SK-N-SH (cell line): Measurements from ENCODE around the gene SLC8A1. TPM values are rescaled to one million over a fixed set of nuclear protein-coding genes. Genes with fewer than 3 reads are reported as not detected.

ENCODE experiments used
- CTCF ChIA-PET: fragments of 300-600, 350-600 bp; formaldehyde crosslinking; extraction: SDS; loops from one replicate; lab custom pipeline; 2021; lab: Yijun Ruan, JAX
- POLR2A ChIA-PET: fragments of 350-600 bp; sonication (Branson Sonifier 250); formaldehyde crosslinking; extraction: SDS; loops from one replicate; lab custom pipeline; 2020; ENCODE audit warnings: antibody characterized with exemption, inconsistent platforms; lab: Yijun Ruan, JAX
- DNase-seq: peaks from one replicate; pipeline ENCODE4 v3.0.0; 2012
- H2AFZ ChIP-seq: fragments of 200-600 bp; sonication (generic); 2 replicates; pipeline ENCODE4 v1.8.1; 2016; ENCODE audit warnings: antibody characterized with exemption, mild to moderate bottlenecking, low read depth
- H3F3A ChIP-seq: fragments of 200-600 bp; sonication (generic); replicated peaks from 2 replicates; pipeline ENCODE3; 2016; ENCODE audit warnings: antibody characterized with exemption, mild to moderate bottlenecking; ENCODE audit not compliant: insufficient read depth
- H3K27ac ChIP-seq, 2 experiments: fragments of 200-500 bp in 1 of 2; fragments of 200-600 bp in 1 of 2; sonication (Bioruptor generic) in 1 of 2; sonication (generic), shearing (Covaris generic) in 1 of 2; 2 replicates each; pipeline versions ENCODE4 v1.5.1 to v1.6.1; 2014 to 2016; ENCODE audit warnings: low read depth in 2 of 2, inconsistent platforms in 1 of 2, low read length in 1 of 2, mild to moderate bottlenecking in 1 of 2, mixed read lengths in 1 of 2
- H3K27me3 ChIP-seq: fragments of 200-600 bp; sonication (generic), shearing (Covaris generic); 2 replicates; pipeline ENCODE4 v1.6.1; 2016; ENCODE audit warnings: mixed run types; ENCODE audit not compliant: insufficient read depth
- H3K36me3 ChIP-seq, 2 experiments: fragments of 200-500 bp in 1 of 2; fragments of 200-600 bp in 1 of 2; sonication (Bioruptor generic) in 1 of 2; sonication (generic) in 1 of 2; replicated peaks in 1 of 2; 2 replicates each; pipeline versions ENCODE3 to v1.5.1; 2014 to 2016; ENCODE audit warnings: low read length in 1 of 2, mild to moderate bottlenecking in 1 of 2; ENCODE audit not compliant: insufficient read depth in 2 of 2, control insufficient read depth in 1 of 2
- H3K4me1 ChIP-seq, 2 experiments: fragments of 200-500 bp in 1 of 2; fragments of 200-600 bp in 1 of 2; sonication (Bioruptor generic) in 1 of 2; sonication (generic), shearing (Covaris generic) in 1 of 2; 2 replicates each; pipeline versions ENCODE4 v1.5.1 to v1.6.1; 2014 to 2016; ENCODE audit warnings: low read depth in 1 of 2, low read length in 1 of 2, mixed run types in 1 of 2; ENCODE audit not compliant: insufficient read depth in 2 of 2, control insufficient read depth in 1 of 2
- H3K4me2 ChIP-seq: fragments of 200-600 bp; sonication (generic), shearing (Covaris generic); 2 replicates; pipeline ENCODE4 v1.6.1; 2017; ENCODE audit warnings: mixed run types
- H3K4me3 ChIP-seq, 2 experiments: fragments of 200-500 bp in 1 of 2; fragments of 200-600 bp in 1 of 2; sonication (Bioruptor generic) in 1 of 2; sonication (generic), shearing (Covaris generic) in 1 of 2; 2 replicates each; pipeline versions ENCODE4 v1.5.1 to v1.8.1; 2014 to 2016; ENCODE audit warnings: low read depth in 2 of 2, inconsistent platforms in 1 of 2, low read length in 1 of 2, mild to moderate bottlenecking in 1 of 2, mixed read lengths in 1 of 2, moderate library complexity in 1 of 2
- H3K79me2 ChIP-seq: fragments of 200-600 bp; sonication (generic); 2 replicates; pipeline ENCODE4 v1.8.1; 2017; ENCODE audit warnings: mild to moderate bottlenecking; ENCODE audit not compliant: insufficient read depth
- H3K9ac ChIP-seq: fragments of 200-600 bp; sonication (generic); 2 replicates; pipeline ENCODE4 v1.6.1; 2017; ENCODE audit warnings: mixed run types
- H3K9me2 ChIP-seq: fragments of 200-600 bp; sonication (generic); 2 replicates; pipeline ENCODE4 v1.6.1; 2017; ENCODE audit warnings: mixed run types
- H3K9me3 ChIP-seq: fragments of 200-600 bp; sonication (generic); 2 replicates; pipeline ENCODE4 v1.6.1; 2017; ENCODE audit warnings: mixed run types, mild to moderate bottlenecking, moderate library complexity
- H4K20me1 ChIP-seq: fragments of 200-600 bp; sonication (generic); 2 replicates; pipeline ENCODE4 v1.6.1; 2017; ENCODE audit warnings: mild to moderate bottlenecking, mixed run types; ENCODE audit not compliant: insufficient read depth
- EP300 ChIP-seq, 2 experiments: IDR thresholded peaks; 2 replicates each; pipeline versions ENCODE4 v1.4.0 to v1.6.1; 2012; ENCODE audit warnings: borderline replicate concordance in 1 of 2, low read depth in 1 of 2, low read length in 1 of 2
- EZH2phosphoT487 ChIP-seq: fragments of 200-600 bp; sonication (generic); IDR thresholded peaks from 2 replicates; pipeline ENCODE4 v1.6.1; 2017; ENCODE audit warnings: low read depth, mixed run types, mild to moderate bottlenecking, antibody characterized with exemption, moderate library complexity, borderline replicate concordance
- GABPA ChIP-seq: IDR thresholded peaks from 2 replicates; pipeline ENCODE4 v1.4.0; 2012; ENCODE audit warnings: low read depth, mild to moderate bottlenecking
- GATA2 ChIP-seq: sonication (generic); formaldehyde crosslinking; IDR thresholded peaks from 2 replicates; pipeline ENCODE4 v1.5.0; 2020; ENCODE audit warnings: mild to moderate bottlenecking, missing genetic modification reagents
- MEF2A ChIP-seq: IDR thresholded peaks from 2 replicates; pipeline ENCODE4 v1.4.0; 2012; ENCODE audit warnings: low read depth, borderline replicate concordance
- NFIC ChIP-seq: IDR thresholded peaks from 2 replicates; pipeline ENCODE4 v1.4.0; 2012; ENCODE audit warnings: borderline replicate concordance
- RCOR1 ChIP-seq: fragments of 150-350 bp; IDR thresholded peaks from 2 replicates; pipeline ENCODE4 v1.6.1; 2017; ENCODE audit warnings: antibody characterized with exemption, low read length
- SIN3A ChIP-seq: IDR thresholded peaks from 2 replicates; pipeline ENCODE4 v1.6.1; 2012; ENCODE audit warnings: low read depth, mild to moderate bottlenecking, low read length, moderate library complexity, borderline replicate concordance
- SMC3 ChIP-seq: IDR thresholded peaks from 2 replicates; pipeline ENCODE4 v1.6.1; 2012; ENCODE audit warnings: low read depth, low read length, improper control_type of control experiment
- TAF1 ChIP-seq: IDR thresholded peaks from 2 replicates; pipeline ENCODE4 v1.6.1; 2012; ENCODE audit warnings: low read depth, mild to moderate bottlenecking, low read length, moderate library complexity, borderline replicate concordance
- TCF12 ChIP-seq: IDR thresholded peaks from 2 replicates; pipeline ENCODE4 v1.4.0; 2012
- TEAD4 ChIP-seq: IDR thresholded peaks from 2 replicates; pipeline ENCODE4 v1.4.0; 2012; ENCODE audit warnings: mild to moderate bottlenecking, borderline replicate concordance; ENCODE audit not compliant: insufficient read depth
- YY1 ChIP-seq: IDR thresholded peaks from 2 replicates; pipeline ENCODE4 v1.4.0; 2012; ENCODE audit warnings: low read depth, mild to moderate bottlenecking
- WGBS: methylation state at CpG from one replicate; pipeline ENCODE4 v1.1.6; 2017; ENCODE audit warnings: low lambda C conversion rate; 5-methylcytosine and 5-hydroxymethylcytosine counted together
- polyA plus RNA-seq, 3 experiments: library from polyadenylated mRNA; depleted of rRNA; stranded (reverse); fragments of >200 nt; gene quantifications; 2 replicates each; pipeline ENCODE4 v1.2.3, GENCODE V29; 2012
- TF ChIP-seq, protein P1 (sequence below): IDR thresholded peaks from 2 replicates; pipeline ENCODE4 v1.4.0; 2012; ENCODE audit warnings: low read depth, borderline replicate concordance
- TF ChIP-seq, protein P2 (sequence below): fragments of 150-350 bp; IDR thresholded peaks from 2 replicates; pipeline ENCODE4 v1.6.1; 2016; ENCODE audit warnings: mild to moderate bottlenecking, low read depth, low read length
- TF ChIP-seq, protein P3 (sequence below): IDR thresholded peaks from 2 replicates; pipeline ENCODE4 v1.4.0; 2012; ENCODE audit warnings: low read depth
- TF ChIP-seq, protein P4 (sequence below): fragments of 150-350 bp; IDR thresholded peaks from 2 replicates; pipeline ENCODE4 v1.6.1; 2017; ENCODE audit warnings: antibody characterized with exemption, low read length, low read depth, borderline replicate concordance
- TF ChIP-seq, protein P5 (sequence below): IDR thresholded peaks from 2 replicates; pipeline ENCODE4 v1.4.0; 2012; ENCODE audit warnings: low read depth, borderline replicate concordance
- TF ChIP-seq, protein P6 (sequence below): IDR thresholded peaks from 2 replicates; pipeline ENCODE4; 2012

The SLC8A1 gene
- polyA plus RNA-seq, 1 of the 3 experiments (the other 2 are of a cell fraction): 3.2 TPM

DNA sequence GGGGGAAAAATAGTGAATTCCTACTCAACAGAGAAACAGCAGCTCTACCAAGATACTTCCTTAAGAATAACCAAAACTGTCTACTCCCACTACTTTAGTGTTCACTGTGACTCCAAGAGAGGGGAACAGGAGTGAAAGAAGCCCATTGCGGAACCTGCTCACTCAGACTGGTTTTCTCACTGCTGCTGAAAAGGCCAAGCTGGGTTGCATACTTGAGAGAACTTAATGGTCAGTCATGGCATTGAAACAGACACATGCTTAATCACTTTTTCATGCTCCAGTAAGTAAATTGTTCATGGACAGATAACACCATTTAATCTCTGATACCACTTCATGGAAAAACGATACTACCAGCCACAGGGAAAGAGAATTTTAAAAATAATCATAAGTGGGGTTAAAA lies 35.7 kb upstream of the SLC8A1 start:
- Histone ChIP-seq H3K36me3 (no peaks in the 10 kb centered on the region), H3K4me2 (no peak overlapping the region), H3K9ac (no peak overlapping the region), H3K9me3 (no peaks in the 10 kb centered on the region), H3K79me2 (no peaks in the 10 kb centered on the region), H3K27ac (no peak overlapping the region), H3F3A (no peaks in the 10 kb centered on the region), H4K20me1 (no peaks in the 10 kb centered on the region), H3K4me1 (peaks cover 0 to 3% of the 10 kb centered on the region in 2 experiments; a peak in 1 of 4 replicates), H3K27me3 (no peaks in the 10 kb centered on the region), H2AFZ (peak overlapping the region; percentile 7; the same call in 1 of the 2 replicates), H3K9me2 (no peaks in the 10 kb centered on the region), H3K4me3 (no peak overlapping the region)
- POLR2A ChIA-PET: no interaction called here
- 72% methylated on average over 2 of the region's 2 CpGs for WGBS
- CTCF ChIA-PET: interaction anchor here (0.7 to 2.0 kb wide), 34 partner anchors 9 to 1211 kb away, joined by 3 to 18 read pairs (median 4); partner anchors contain the start of gene SLC8A1
- no peak for TF ChIP-seq SIN3A
- no peak for TF ChIP-seq EZH2phosphoT487
- DNase-seq: no peak

DNA sequence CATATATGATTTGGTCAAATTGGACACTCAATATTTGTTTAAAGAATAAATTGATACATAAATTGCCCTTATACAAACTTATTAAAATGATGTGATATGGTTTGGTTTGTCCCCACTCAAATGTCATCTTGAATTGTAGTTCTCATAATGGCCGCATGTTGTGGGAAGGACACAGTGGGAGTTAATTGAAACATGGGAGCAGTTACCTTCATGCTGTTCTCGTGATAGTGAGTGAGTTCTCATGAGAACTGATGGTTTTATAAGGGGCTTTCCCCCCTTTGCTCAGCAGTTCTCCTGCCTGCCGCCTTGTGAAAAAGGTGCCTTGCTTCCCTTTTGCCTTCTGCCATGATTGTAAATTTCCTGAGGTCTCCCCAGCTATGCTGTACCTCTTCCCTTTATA lies 34.0 kb upstream of the SLC8A1 start:
- ChIA-PET POLR2A (no interaction called here), CTCF (no interaction called here)
- 78% methylated on average over 3 of the region's 3 CpGs for WGBS

More for the DNA sequence above, 34.0 kb upstream of the SLC8A1 start:
- H3K9me3 ChIP-seq: no peaks in the 10 kb centered on the region
- no peaks in the 10 kb centered on the region for H3K79me2 ChIP-seq
- DNase-seq: no peak
- H3K9me2 ChIP-seq: no peaks in the 10 kb centered on the region
- H3K4me3 ChIP-seq: no peak overlapping the region
- H3K4me1 ChIP-seq: peaks cover 0 to 3% of the 10 kb centered on the region in 2 experiments; a peak in 1 of 4 replicates
- H3K9ac ChIP-seq: no peak overlapping the region
- H3K27ac ChIP-seq: no peak overlapping the region
- H2AFZ ChIP-seq: no peak overlapping the region
- no peak for TF ChIP-seq MEF2A
- TF ChIP-seq, protein P1, sequence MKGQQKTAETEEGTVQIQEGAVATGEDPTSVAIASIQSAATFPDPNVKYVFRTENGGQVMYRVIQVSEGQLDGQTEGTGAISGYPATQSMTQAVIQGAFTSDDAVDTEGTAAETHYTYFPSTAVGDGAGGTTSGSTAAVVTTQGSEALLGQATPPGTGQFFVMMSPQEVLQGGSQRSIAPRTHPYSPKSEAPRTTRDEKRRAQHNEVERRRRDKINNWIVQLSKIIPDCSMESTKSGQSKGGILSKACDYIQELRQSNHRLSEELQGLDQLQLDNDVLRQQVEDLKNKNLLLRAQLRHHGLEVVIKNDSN: no peak
- TF ChIP-seq, protein P2, sequence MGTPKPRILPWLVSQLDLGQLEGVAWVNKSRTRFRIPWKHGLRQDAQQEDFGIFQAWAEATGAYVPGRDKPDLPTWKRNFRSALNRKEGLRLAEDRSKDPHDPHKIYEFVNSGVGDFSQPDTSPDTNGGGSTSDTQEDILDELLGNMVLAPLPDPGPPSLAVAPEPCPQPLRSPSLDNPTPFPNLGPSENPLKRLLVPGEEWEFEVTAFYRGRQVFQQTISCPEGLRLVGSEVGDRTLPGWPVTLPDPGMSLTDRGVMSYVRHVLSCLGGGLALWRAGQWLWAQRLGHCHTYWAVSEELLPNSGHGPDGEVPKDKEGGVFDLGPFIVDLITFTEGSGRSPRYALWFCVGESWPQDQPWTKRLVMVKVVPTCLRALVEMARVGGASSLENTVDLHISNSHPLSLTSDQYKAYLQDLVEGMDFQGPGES: no peak
- TF ChIP-seq GABPA: no peak
- no peak for TF ChIP-seq NFIC
- no peak for TF ChIP-seq GATA2
- no peak for TF ChIP-seq EP300 (IDR thresholded peaks at IDR 0.05; ENCODE audit: borderline replicate concordance in 1 of 2, low read depth in 1 of 2, low read length in 1 of 2)
- TF ChIP-seq YY1: no peak
- TF ChIP-seq, protein P3, sequence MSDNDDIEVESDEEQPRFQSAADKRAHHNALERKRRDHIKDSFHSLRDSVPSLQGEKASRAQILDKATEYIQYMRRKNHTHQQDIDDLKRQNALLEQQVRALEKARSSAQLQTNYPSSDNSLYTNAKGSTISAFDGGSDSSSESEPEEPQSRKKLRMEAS: no peak
- no peak for TF ChIP-seq RCOR1
- no peak for TF ChIP-seq EZH2phosphoT487
- no peak for TF ChIP-seq TEAD4
- TF ChIP-seq SIN3A: no peak
- TF ChIP-seq SMC3: no peak
- TF ChIP-seq, protein P4, sequence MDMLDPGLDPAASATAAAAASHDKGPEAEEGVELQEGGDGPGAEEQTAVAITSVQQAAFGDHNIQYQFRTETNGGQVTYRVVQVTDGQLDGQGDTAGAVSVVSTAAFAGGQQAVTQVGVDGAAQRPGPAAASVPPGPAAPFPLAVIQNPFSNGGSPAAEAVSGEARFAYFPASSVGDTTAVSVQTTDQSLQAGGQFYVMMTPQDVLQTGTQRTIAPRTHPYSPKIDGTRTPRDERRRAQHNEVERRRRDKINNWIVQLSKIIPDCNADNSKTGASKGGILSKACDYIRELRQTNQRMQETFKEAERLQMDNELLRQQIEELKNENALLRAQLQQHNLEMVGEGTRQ: no peak
- TF ChIP-seq, protein P5, sequence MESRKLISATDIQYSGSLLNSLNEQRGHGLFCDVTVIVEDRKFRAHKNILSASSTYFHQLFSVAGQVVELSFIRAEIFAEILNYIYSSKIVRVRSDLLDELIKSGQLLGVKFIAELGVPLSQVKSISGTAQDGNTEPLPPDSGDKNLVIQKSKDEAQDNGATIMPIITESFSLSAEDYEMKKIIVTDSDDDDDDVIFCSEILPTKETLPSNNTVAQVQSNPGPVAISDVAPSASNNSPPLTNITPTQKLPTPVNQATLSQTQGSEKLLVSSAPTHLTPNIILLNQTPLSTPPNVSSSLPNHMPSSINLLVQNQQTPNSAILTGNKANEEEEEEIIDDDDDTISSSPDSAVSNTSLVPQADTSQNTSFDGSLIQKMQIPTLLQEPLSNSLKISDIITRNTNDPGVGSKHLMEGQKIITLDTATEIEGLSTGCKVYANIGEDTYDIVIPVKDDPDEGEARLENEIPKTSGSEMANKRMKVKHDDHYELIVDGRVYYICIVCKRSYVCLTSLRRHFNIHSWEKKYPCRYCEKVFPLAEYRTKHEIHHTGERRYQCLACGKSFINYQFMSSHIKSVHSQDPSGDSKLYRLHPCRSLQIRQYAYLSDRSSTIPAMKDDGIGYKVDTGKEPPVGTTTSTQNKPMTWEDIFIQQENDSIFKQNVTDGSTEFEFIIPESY: no peak
- TF ChIP-seq TCF12: no peak
- TF ChIP-seq, protein P6, sequence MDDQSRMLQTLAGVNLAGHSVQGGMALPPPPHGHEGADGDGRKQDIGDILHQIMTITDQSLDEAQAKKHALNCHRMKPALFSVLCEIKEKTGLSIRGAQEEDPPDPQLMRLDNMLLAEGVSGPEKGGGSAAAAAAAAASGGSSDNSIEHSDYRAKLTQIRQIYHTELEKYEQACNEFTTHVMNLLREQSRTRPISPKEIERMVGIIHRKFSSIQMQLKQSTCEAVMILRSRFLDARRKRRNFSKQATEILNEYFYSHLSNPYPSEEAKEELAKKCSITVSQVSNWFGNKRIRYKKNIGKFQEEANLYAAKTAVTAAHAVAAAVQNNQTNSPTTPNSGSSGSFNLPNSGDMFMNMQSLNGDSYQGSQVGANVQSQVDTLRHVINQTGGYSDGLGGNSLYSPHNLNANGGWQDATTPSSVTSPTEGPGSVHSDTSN: no peak
- TF ChIP-seq TAF1: no peak
- no peaks in the 10 kb centered on the region for H3F3A ChIP-seq
- H4K20me1 ChIP-seq: no peaks in the 10 kb centered on the region
- H3K36me3 ChIP-seq: no peaks in the 10 kb centered on the region
- no peak overlapping the region for H3K4me2 ChIP-seq
- H3K27me3 ChIP-seq: no peaks in the 10 kb centered on the region
